ENCODE measurements around the gene NPTX1. TPM values are rescaled to one million over a fixed set of nuclear protein-coding genes. Genes with fewer than 3 reads are reported as not detected.
A peak's percentile ranks its signal among the peaks of the same experiment; 100 is the strongest.

The NPTX1 gene
- total and polyA plus RNA-seq, 9 donors = 0.13 to 0.34 (median 0.23) TPM

DNA sequence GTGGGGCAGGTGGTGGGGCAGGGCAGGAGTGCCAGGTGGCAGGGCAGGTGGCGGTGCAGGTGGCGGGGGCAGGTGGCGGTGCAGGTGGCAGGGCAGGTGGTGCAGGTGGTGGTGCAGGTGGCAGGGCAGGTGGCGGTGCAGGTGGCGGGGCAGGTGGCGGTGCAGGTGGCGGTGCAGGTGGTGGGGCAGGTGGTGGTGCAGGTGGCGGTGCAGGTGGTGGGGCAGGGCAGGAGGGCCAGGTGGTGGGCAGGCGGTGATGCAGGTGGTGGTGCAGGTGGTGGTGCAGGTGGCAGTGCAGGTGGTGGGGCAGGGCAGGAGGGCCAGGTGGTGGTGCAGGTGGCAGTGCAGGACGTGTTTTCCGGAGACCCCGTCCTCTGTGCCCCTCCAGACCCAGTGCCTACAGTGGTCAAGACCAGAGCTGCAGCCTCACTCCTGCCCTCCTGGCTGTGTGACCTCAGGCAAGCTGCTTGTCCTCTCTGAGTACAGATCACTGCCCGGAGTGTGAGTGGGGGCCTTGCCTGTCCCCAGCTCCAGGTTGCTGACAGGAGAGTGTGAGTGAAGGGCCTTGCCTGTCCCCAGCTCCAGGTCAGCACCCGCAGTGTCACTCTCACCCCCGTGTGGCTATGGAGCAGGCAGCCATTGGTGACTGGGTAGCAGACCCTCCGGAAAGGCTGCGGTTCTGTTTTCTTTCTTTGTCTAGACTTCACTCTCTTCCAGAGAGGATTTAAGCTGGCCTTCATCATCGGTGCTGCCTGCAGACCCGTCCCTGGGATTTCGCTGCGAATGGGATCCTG is 16.1 kb upstream of the NPTX1 start:
- peaks cover 1% of the 10 kb centered on the region for H3K9me3 ChIP-seq (replicated peaks; ENCODE audit: control insufficient read depth, low read depth, low read length)
- 79% methylated on average over 10 of the region's 21 CpGs for WGBS (ENCODE audit: insufficient coverage)

DNA sequence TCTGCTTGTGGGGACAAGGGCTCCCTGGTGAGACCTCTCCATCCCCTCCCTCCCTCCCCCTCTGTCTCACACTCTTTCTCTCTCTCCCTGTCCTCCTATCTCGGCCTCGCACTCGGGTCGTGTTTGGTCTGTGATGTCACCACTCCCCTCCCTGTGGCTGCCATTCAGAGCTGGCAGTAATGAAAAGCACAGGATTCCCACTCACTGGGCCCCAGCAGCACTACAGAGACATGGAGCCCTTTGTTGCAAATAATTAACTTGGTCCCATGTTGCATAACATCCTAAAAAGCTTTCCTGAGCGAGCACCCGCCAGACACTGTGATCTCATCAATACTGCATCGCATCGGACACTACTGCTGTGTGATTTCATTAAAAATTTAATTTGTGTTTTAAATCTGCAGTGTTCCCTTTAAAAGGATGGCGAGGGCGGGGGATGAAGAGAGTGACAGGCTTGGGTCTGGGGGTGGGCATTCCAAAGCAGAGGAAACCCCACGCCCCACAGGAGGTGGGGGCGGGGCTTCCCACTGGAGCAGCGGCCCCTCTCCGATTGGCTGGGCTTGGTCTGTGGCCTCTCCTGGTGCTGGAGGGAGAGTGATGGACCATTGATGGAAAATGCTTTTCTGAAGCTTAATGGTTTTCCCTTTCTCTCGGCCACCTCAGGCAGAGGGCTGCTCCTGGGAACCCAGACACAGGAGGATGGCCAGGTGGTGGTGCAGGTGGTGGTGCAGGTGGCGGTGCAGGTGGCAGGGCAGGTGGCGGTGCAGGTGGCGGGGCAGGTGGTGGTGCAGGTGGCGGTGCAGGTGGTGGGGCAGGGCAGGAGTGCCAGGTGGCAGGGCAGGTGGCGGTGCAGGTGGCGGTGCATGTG is 15.3 kb upstream of the NPTX1 start:
- Histone ChIP-seq H3K36me3 (ENCODE audit: control insufficient read depth, insufficient read depth, low read length) (no peaks in the 10 kb centered on the region), H3K9me3 (replicated peaks; ENCODE audit: control insufficient read depth, low read depth, low read length) (peaks cover 5% of the 10 kb centered on the region), H3K27ac (ENCODE audit: low read length) (no peak overlapping the region), H3K27me3 (ENCODE audit: control insufficient read depth, insufficient read depth, low read length) (peaks cover 53% of the 10 kb centered on the region), H3K4me1 (ENCODE audit: control insufficient read depth, insufficient read depth, low read length) (peaks cover 9% of the 10 kb centered on the region), H3K4me3 (ENCODE audit: low read length) (no peak overlapping the region)
- WGBS (ENCODE audit: insufficient coverage) = 35% methylated on average over 10 of the region's 21 CpGs
- no peak for DNase-seq

More for the DNA sequence above, 16.1 kb upstream of the NPTX1 start:
- no peak for DNase-seq
- Histone ChIP-seq H3K4me1 (ENCODE audit: control insufficient read depth, insufficient read depth, low read length) (peaks cover 6% of the 10 kb centered on the region), H3K36me3 (ENCODE audit: control insufficient read depth, insufficient read depth, low read length) (no peaks in the 10 kb centered on the region), H3K27ac (ENCODE audit: low read length) (no peak overlapping the region), H3K4me3 (ENCODE audit: low read length) (no peak overlapping the region), H3K27me3 (ENCODE audit: control insufficient read depth, insufficient read depth, low read length) (peaks cover 48% of the 10 kb centered on the region)

DNA sequence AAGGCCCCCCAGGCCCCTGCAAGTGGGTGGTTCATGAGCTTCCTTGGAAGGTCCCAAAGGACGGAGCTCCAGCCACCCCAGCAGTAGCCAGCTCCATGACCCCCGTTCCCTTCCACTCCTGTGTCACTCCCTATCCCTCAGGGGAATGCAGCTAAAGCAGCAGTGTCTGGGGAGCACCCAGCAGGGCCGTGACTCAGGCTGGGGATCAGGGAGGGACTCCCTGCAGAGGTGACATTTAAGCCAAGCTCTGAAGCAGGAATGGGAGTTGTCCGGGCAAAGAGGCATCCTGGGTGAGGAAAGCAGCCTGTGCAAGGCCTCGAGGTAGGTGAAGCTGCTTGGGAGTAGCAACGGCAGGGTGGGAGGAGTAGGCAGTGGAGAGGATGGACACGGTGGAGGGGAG is 11.1 kb upstream of the NPTX1 start:
- peaks cover 7% of the 10 kb centered on the region for H3K4me1 ChIP-seq (ENCODE audit: control insufficient read depth, insufficient read depth, low read length)
- no peaks in the 10 kb centered on the region for H3K36me3 ChIP-seq (ENCODE audit: control insufficient read depth, insufficient read depth, low read length)
- no peak overlapping the region for H3K27ac ChIP-seq (ENCODE audit: low read length)
- peaks cover 46% of the 10 kb centered on the region for H3K27me3 ChIP-seq (ENCODE audit: control insufficient read depth, insufficient read depth, low read length)
- no peak for DNase-seq
- 47% methylated on average over 6 of the region's 7 CpGs for WGBS (ENCODE audit: insufficient coverage)
- no peak overlapping the region for H3K4me3 ChIP-seq (ENCODE audit: low read length)
- H3K9me3 ChIP-seq (replicated peaks; ENCODE audit: control insufficient read depth, low read depth, low read length) = peaks cover 5% of the 10 kb centered on the region

DNA sequence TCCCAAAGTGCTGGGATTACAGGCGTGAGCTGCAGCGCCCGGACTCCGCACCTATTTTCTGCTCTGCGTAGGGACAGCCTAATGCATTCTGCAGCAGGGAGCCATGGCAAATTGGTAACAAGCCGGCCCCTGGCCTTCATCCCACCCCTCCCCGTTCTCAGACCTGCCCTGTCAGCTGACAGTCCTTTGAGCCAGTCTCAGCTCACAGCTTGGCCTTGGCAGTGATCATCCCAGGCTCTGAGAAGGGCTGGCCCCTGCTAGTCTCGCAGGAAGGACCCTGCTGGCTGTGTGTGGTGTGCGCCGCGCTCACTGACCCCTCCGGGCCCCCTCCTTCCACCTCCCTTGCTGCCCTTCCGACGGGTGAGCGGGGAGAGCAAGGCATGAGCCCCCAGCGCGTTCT is 10.3 kb upstream of the NPTX1 start:
- Histone ChIP-seq H3K36me3 (ENCODE audit: control insufficient read depth, insufficient read depth, low read length) (no peaks in the 10 kb centered on the region), H3K4me3 (ENCODE audit: low read length) (no peak overlapping the region), H3K9me3 (replicated peaks; ENCODE audit: control insufficient read depth, low read depth, low read length) (peaks cover 5% of the 10 kb centered on the region), H3K27me3 (ENCODE audit: control insufficient read depth, insufficient read depth, low read length) (peaks cover 54% of the 10 kb centered on the region), H3K4me1 (ENCODE audit: control insufficient read depth, insufficient read depth, low read length) (peaks cover 8% of the 10 kb centered on the region), H3K27ac (ENCODE audit: low read length) (no peak overlapping the region)
- peak; percentile 37 for DNase-seq
- 19% methylated on average over 12 of the region's 17 CpGs for WGBS (ENCODE audit: insufficient coverage)

DNA sequence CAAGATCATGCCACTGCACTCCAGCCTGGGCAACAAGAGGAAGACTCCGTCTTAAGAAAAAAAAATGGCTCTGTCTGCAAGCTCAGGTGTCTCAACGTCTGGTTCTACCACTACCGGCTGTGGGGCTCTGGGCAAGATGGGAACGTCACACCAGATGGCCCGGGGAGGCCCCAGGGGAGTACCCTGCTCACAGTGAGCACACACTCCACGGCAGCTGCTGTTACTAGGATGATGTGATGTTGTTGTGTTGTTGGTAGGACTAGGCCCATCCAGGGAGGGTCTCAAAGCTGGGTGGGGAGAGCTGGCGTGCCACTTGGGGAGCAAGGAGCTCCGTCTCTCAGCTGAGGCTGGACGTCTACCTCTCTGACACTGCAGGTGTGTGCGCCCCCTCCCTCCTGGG is 9.4 kb upstream of the NPTX1 start:
- no peak overlapping the region for H3K4me3 ChIP-seq (ENCODE audit: low read length)
- no peaks in the 10 kb centered on the region for H3K36me3 ChIP-seq (ENCODE audit: control insufficient read depth, insufficient read depth, low read length)
- WGBS (ENCODE audit: insufficient coverage) = 44% methylated on average over 10 of the region's 10 CpGs
- peak; percentile 40 for DNase-seq
- H3K27me3 ChIP-seq (ENCODE audit: control insufficient read depth, insufficient read depth, low read length) = peaks cover 59% of the 10 kb centered on the region
- no peak overlapping the region for H3K27ac ChIP-seq (ENCODE audit: low read length)
- H3K4me1 ChIP-seq (ENCODE audit: control insufficient read depth, insufficient read depth, low read length) = peaks cover 10% of the 10 kb centered on the region
- peaks cover 5% of the 10 kb centered on the region for H3K9me3 ChIP-seq (replicated peaks; ENCODE audit: control insufficient read depth, low read depth, low read length)

DNA sequence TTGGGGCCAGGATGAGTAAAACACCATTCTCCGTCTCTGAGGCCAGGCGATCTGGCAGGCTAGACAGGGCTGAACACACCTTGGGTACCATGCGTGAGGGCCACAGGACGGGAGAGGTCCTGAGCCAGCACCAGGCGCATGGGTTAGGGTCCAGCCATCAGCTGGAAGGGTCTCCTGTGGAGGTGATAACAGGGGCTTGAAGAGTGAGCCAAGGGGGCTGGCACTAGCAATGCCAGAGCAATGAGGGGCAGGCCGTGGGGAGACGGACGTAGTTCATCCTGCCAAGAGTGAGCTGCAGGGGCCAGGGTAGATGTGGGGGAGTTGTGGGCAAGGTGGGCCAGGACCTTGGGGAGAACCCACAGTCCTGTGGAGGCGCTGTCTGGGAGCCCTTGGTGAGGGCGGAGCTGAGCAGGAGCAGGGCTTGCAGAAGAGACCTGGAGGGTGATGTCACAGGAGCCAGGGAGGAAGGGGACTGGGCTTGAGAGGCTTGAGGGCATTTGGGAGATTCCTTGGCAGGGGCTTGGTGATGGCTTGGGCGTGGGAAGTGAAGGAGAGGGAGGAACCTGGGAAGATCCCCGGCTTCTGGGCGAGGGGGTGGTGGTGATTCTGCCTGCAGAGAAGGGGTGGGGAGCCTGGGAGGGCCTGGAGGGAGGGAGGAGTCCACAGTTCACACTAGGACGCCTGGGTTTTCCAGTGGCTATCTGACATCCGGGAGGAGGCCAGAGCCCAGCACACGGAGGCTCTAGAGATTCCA is 6.3 kb upstream of the NPTX1 start:
- H3K4me3 ChIP-seq (ENCODE audit: low read length) = no peak overlapping the region
- peaks cover 5% of the 10 kb centered on the region for H3K9me3 ChIP-seq (replicated peaks; ENCODE audit: control insufficient read depth, low read depth, low read length)
- WGBS (ENCODE audit: insufficient coverage) = 54% methylated on average over 16 of the region's 16 CpGs
- H3K36me3 ChIP-seq (ENCODE audit: control insufficient read depth, insufficient read depth, low read length) = no peaks in the 10 kb centered on the region
- no peak for DNase-seq
- no peak overlapping the region for H3K27ac ChIP-seq (ENCODE audit: low read length)
- H3K27me3 ChIP-seq (ENCODE audit: control insufficient read depth, insufficient read depth, low read length) = peaks cover 79% of the 10 kb centered on the region
- peaks cover 18% of the 10 kb centered on the region for H3K4me1 ChIP-seq (ENCODE audit: control insufficient read depth, insufficient read depth, low read length)

DNA sequence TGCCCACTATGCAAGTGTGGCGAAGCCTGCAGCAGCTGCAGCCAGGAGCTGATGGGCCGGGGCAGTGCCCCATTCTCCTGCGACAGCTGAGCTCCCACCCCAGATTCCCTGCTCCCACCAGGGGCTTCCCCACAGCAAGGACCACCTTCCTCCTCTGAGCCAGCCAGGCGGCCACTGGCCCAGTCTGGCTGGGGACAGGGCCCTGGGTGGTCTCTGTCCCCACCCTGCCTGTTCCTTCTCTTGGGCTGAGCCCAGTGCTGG is 5.6 kb upstream of the NPTX1 start:
- no peaks in the 10 kb centered on the region for H3K36me3 ChIP-seq (ENCODE audit: control insufficient read depth, insufficient read depth, low read length)
- no CpG with 5 or more reads among the region's 4 CpGs for WGBS (ENCODE audit: insufficient coverage)
- no peak overlapping the region for H3K27ac ChIP-seq (ENCODE audit: low read length)
- DNase-seq = no peak
- H3K4me1 ChIP-seq (ENCODE audit: control insufficient read depth, insufficient read depth, low read length) = peaks cover 25% of the 10 kb centered on the region
- H3K4me3 ChIP-seq (ENCODE audit: low read length) = no peak overlapping the region
- no peaks in the 10 kb centered on the region for H3K9me3 ChIP-seq (replicated peaks; ENCODE audit: control insufficient read depth, low read depth, low read length)
- H3K27me3 ChIP-seq (ENCODE audit: control insufficient read depth, insufficient read depth, low read length) = peaks cover 79% of the 10 kb centered on the region

DNA sequence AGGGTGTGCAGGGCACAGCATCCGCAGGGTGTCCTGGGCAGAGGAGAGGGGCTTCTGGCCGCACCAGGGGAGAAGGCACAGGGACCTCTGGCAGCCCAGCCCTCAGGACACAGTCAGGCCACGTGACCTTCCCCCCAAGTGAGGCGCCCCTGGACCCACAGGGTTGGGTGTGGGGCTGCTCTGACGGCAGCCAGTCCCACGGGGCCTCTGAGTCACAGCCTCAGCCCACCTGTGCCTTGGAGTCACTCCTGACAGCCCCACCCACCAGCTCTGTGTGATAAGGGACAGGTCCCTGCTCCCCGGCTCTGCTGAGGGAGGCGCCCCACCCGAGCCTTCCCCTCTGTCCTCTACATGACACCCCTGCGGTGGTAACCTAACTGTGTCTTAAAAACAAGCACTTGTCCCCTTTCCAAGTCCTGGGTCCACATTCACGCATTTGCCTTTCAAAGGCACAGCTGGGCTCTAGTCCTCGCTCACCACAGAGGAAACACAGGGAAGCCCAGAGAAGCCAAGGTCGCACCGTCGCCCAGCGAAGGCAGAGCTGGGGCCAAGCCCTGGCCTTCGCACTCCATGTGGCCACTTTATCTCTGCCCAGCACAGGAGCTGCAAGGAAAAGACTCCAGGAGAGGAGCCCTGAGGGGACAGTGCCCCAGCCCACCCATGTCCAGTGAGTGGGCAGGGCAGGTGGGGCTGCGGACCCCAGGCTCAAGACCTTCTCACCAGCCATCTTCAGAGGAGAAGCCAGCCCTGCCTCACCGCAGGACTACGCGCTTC is 5.1 kb upstream of the NPTX1 start:
- Histone ChIP-seq H3K36me3 (ENCODE audit: control insufficient read depth, insufficient read depth, low read length) (no peaks in the 10 kb centered on the region), H3K27me3 (ENCODE audit: control insufficient read depth, insufficient read depth, low read length) (peaks cover 79% of the 10 kb centered on the region), H3K27ac (ENCODE audit: low read length) (no peak overlapping the region), H3K4me1 (ENCODE audit: control insufficient read depth, insufficient read depth, low read length) (peaks cover 25% of the 10 kb centered on the region), H3K9me3 (replicated peaks; ENCODE audit: control insufficient read depth, low read depth, low read length) (no peaks in the 10 kb centered on the region), H3K4me3 (ENCODE audit: low read length) (no peak overlapping the region)
- 44% methylated on average over 21 of the region's 21 CpGs for WGBS (ENCODE audit: insufficient coverage)
- DNase-seq = no peak

DNA sequence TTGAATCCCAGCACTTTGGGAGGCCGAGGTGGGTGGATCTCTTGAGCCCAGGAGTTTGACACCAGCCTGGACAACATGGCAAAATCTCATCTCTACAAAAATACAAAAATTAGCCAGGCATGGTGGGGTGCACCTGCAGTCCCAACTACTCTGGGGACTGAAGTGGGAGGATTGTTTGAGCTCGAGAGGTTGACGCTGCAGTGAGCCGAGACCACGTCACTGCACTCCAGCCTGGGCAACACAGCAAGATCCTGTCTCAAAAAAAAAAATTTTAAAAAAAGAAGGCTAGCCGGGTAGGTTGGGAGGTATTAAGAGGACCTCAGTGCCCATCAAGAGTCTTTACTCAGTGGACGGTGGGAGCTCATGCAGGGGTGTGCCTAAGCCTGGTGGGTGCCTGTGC is 3.8 kb upstream of the NPTX1 start:
- Histone ChIP-seq H3K27me3 (ENCODE audit: control insufficient read depth, insufficient read depth, low read length) (peaks cover 83% of the 10 kb centered on the region), H3K9me3 (replicated peaks; ENCODE audit: control insufficient read depth, low read depth, low read length) (no peaks in the 10 kb centered on the region), H3K27ac (ENCODE audit: low read length) (no peak overlapping the region), H3K4me3 (ENCODE audit: low read length) (no peak overlapping the region), H3K4me1 (ENCODE audit: control insufficient read depth, insufficient read depth, low read length) (peaks cover 25% of the 10 kb centered on the region), H3K36me3 (ENCODE audit: control insufficient read depth, insufficient read depth, low read length) (no peaks in the 10 kb centered on the region)
- 71% methylated on average over 6 of the region's 7 CpGs for WGBS (ENCODE audit: insufficient coverage)
- no peak for DNase-seq
